ENCODE data around the gene TMEM38A. TPM values are rescaled to one million over a fixed set of nuclear protein-coding genes. Genes with fewer than 3 reads are reported as not detected.

TMEM38A gene
- total RNA-seq, 1 donor from 2014 or later = 5.1 TPM

- Histone ChIP-seq H3K4me3 (no peak overlapping the region), H3K4me1 (peaks cover 47% of the 10 kb centered on the region), H3K27ac (no peak overlapping the region), H3K36me3 (no peaks in the 10 kb centered on the region), H3K27me3 (no peaks in the 10 kb centered on the region), H3K9me3 (no peaks in the 10 kb centered on the region)
- intact Hi-C loops (cut with DNase I) = no loop called here
- DNase-seq (no peak), ATAC-seq (no peak)
- no peak for TF ChIP-seq CTCF (IDR thresholded peaks at IDR 0.05)
Observed at GRCh38 chr19:16618248-16618647, 42.7 kb upstream of the TMEM38A start.

GRCh38 chr19:16619457-16619856 lies 41.5 kb upstream of the TMEM38A start:
- intact Hi-C loops (cut with DNase I) = no loop called here
- DNase-seq = no peak
- no peaks in the 10 kb centered on the region for H3K27me3 ChIP-seq

GRCh38 chr19:16620018-16620417 lies 40.9 kb upstream of the TMEM38A start:
- Histone ChIP-seq H3K27ac (no peak overlapping the region), H3K36me3 (peaks cover 12% of the 10 kb centered on the region), H3K9me3 (no peaks in the 10 kb centered on the region), H3K4me1 (peaks cover 48% of the 10 kb centered on the region), H3K4me3 (no peak overlapping the region), H3K27me3 (no peaks in the 10 kb centered on the region)
- DNase-seq = no peak
- intact Hi-C loops (cut with DNase I) = loop anchor here (10.0 kb wide), 1 partner anchor 45 kb away; the partner anchor contains the start of gene SLC35E1
- TF ChIP-seq CTCF (IDR thresholded peaks at IDR 0.05) = no peak
- ATAC-seq = no peak

More at GRCh38 chr19:16619457-16619856, 41.5 kb upstream of the TMEM38A start:
- Histone ChIP-seq H3K9me3 (no peaks in the 10 kb centered on the region), H3K36me3 (peaks cover 11% of the 10 kb centered on the region), H3K4me3 (no peak overlapping the region), H3K4me1 (peaks cover 46% of the 10 kb centered on the region), H3K27ac (no peak overlapping the region)
- ATAC-seq = peak; percentile 49
- TF ChIP-seq CTCF (IDR thresholded peaks at IDR 0.05) = no peak

GRCh38 chr19:16620584-16620983 lies 40.4 kb upstream of the TMEM38A start:
- DNase-seq (no peak), ATAC-seq (no peak)
- peaks cover 49% of the 10 kb centered on the region for H3K4me1 ChIP-seq
- intact Hi-C loops (cut with DNase I) = loop anchor here (10.0 kb wide), 1 partner anchor 46 kb away; the partner anchor contains the start of gene SLC35E1
- TF ChIP-seq CTCF (IDR thresholded peaks at IDR 0.05) = no peak
- peaks cover 12% of the 10 kb centered on the region for H3K36me3 ChIP-seq
- H3K27ac ChIP-seq = no peak overlapping the region
- no peaks in the 10 kb centered on the region for H3K27me3 ChIP-seq
- H3K9me3 ChIP-seq = no peaks in the 10 kb centered on the region
- no peak overlapping the region for H3K4me3 ChIP-seq

- H3K36me3 ChIP-seq = peaks cover 12% of the 10 kb centered on the region
- no peak for TF ChIP-seq CTCF (IDR thresholded peaks at IDR 0.05)
- H3K4me3 ChIP-seq = no peak overlapping the region
- H3K4me1 ChIP-seq = peaks cover 56% of the 10 kb centered on the region
- DNase-seq = no peak
- ATAC-seq = no peak
- no peak overlapping the region for H3K27ac ChIP-seq
- H3K9me3 ChIP-seq = no peaks in the 10 kb centered on the region
- no peaks in the 10 kb centered on the region for H3K27me3 ChIP-seq
- intact Hi-C loops (cut with DNase I) = loop anchor here (10.0 kb wide), 1 partner anchor 46 kb away; the partner anchor contains the start of gene SLC35E1
Observed at GRCh38 chr19:16621165-16621800, 39.7 kb upstream of the TMEM38A start.
